Breast epithelium (tissue), 3 donors: ENCODE results near the gene OR2T10.
"Not testable (repeated sequence)": the region's sequence is repeated elsewhere in the genome, so short reads cannot be mapped to it uniquely, and the experiment has no call there.

Experiments used
- POLR2A ChIP-seq: fragments of 450-650 bp; IDR thresholded peaks from one replicate; pipeline ENCODE4 v1.6.1; 2016; ENCODE audit warnings: antibody characterized with exemption, mild to moderate bottlenecking, moderate library complexity
- POLR2AphosphoS5 ChIP-seq, 3 donors: sonication (generic); formaldehyde crosslinking; IDR thresholded peaks; one replicate each; pipeline ENCODE4 v1.6.1; 2017; ENCODE audit warnings: antibody characterized with exemption in 3 of 3
- TF ChIP-seq, protein P1 (sequence below), 3 donors: fragments of 450-650 bp; IDR thresholded peaks; one replicate each; pipeline ENCODE4 v1.5.1; 2016 to 2017; ENCODE audit warnings: antibody characterized with exemption in 3 of 3, mild to moderate bottlenecking in 3 of 3, moderate library complexity in 3 of 3

DNA sequence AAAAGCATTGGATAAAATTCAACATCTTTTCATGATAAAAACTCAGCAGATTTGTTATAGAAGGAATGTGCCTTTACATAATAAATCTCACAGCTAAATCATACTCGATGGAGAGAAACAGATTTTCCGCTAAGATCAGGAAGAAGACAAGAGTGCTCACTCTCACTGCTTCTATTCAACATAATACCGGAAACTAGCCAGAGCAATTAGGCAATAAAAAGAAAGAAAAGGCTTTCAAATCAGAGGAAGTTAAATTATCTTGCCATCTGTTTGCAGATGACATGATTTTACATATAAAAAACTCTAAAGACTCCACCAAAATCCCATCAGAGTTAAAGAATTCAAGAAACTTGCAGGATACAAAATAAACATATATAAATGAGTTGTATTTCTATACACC lies 26.7 kb downstream of the OR2T10 start:
- TF ChIP-seq, protein P1, sequence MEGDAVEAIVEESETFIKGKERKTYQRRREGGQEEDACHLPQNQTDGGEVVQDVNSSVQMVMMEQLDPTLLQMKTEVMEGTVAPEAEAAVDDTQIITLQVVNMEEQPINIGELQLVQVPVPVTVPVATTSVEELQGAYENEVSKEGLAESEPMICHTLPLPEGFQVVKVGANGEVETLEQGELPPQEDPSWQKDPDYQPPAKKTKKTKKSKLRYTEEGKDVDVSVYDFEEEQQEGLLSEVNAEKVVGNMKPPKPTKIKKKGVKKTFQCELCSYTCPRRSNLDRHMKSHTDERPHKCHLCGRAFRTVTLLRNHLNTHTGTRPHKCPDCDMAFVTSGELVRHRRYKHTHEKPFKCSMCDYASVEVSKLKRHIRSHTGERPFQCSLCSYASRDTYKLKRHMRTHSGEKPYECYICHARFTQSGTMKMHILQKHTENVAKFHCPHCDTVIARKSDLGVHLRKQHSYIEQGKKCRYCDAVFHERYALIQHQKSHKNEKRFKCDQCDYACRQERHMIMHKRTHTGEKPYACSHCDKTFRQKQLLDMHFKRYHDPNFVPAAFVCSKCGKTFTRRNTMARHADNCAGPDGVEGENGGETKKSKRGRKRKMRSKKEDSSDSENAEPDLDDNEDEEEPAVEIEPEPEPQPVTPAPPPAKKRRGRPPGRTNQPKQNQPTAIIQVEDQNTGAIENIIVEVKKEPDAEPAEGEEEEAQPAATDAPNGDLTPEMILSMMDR (IDR thresholded peaks at IDR 0.05) = not testable (repeated sequence)
- not testable (repeated sequence) for TF ChIP-seq POLR2AphosphoS5 (IDR thresholded peaks at IDR 0.05); POLR2A
